Breast epithelium (tissue), 4 donors: ENCODE data around the gene FMN1. TPM values are rescaled to one million over a fixed set of nuclear protein-coding genes. Genes with fewer than 3 reads are reported as not detected.

Source experiments
- DNase-seq, 2 donors: peaks; one replicate each; pipeline ENCODE4 v3.0.0-alpha.2; 2019; ENCODE audit warnings: low spot score in 2 of 2
- H3K27ac ChIP-seq, 2 donors: fragments of 200-600 bp; sonication (generic) in 1 of 2; one replicate each; pipeline ENCODE4 v1.5.1; 2016 to 2019; ENCODE audit warnings: mild to moderate bottlenecking in 1 of 2
- H3K27me3 ChIP-seq, 2 donors: fragments of 200-600 bp; sonication (generic) in 1 of 2; one replicate each; pipeline versions ENCODE4 v1.5.1 to v1.6.0; 2017 to 2019; ENCODE audit warnings: control low read depth in 1 of 2, mild to moderate bottlenecking in 1 of 2
- H3K36me3 ChIP-seq: fragments of 200-600 bp; one replicate; pipeline ENCODE4 v1.5.1; 2019
- H3K4me1 ChIP-seq, 2 donors: fragments of 200-600 bp; sonication (generic); one replicate each; pipeline ENCODE4 v1.5.1; 2016 to 2019; ENCODE audit warnings: control low read depth in 1 of 2
- H3K4me3 ChIP-seq, 3 donors: fragments of 200-600 bp; sonication (generic); 1 replicate in 2 of 3; 2 replicates in 1 of 3; pipeline ENCODE4 v1.5.1; 2016 to 2019; ENCODE audit warnings: mild to moderate bottlenecking in 3 of 3, moderate library complexity in 2 of 3
- H3K9me3 ChIP-seq, 2 donors: fragments of 200-600 bp; sonication (generic) in 1 of 2; one replicate each; pipeline ENCODE4 v1.5.1; 2016 to 2019; ENCODE audit warnings: control low read depth in 1 of 2
- POLR2A ChIP-seq: fragments of 450-650 bp; IDR thresholded peaks from one replicate; pipeline ENCODE4 v1.6.1; 2016; ENCODE audit warnings: antibody characterized with exemption, mild to moderate bottlenecking, moderate library complexity
- POLR2AphosphoS5 ChIP-seq, 3 donors: sonication (generic); formaldehyde crosslinking; IDR thresholded peaks; one replicate each; pipeline ENCODE4 v1.6.1; 2017; ENCODE audit warnings: antibody characterized with exemption in 3 of 3
- intact Hi-C: fragments of 100-400 bp; cut with DNase I; formaldehyde crosslinking; loops from one replicate; pipeline ENCODE4 v1.15.1; 2023; ENCODE audit warnings: low total_unique reads
- total RNA-seq, 3 donors: library from RNA; depleted of rRNA; stranded (reverse); fragments of >200 nt; gene quantifications; one replicate each; pipeline ENCODE4 v1.1.0, GENCODE V29; 2016
- TF ChIP-seq, protein P1 (sequence below), 3 donors: fragments of 450-650 bp; IDR thresholded peaks; one replicate each; pipeline ENCODE4 v1.5.1; 2016 to 2017; ENCODE audit warnings: antibody characterized with exemption in 3 of 3, mild to moderate bottlenecking in 3 of 3, moderate library complexity in 3 of 3

The FMN1 gene
- total RNA-seq, 3 donors from 2014 or later: 33.1 to 56.8 (median 50.7) TPM

GRCh38 chr15:33091983-33092693 is 102.4 kb downstream of the FMN1 start:
- Histone ChIP-seq H3K9me3 (no peaks in the 10 kb centered on the region), H3K36me3 (no peaks in the 10 kb centered on the region), H3K4me3 (no peak overlapping the region), H3K27me3 (no peaks in the 10 kb centered on the region), H3K27ac (no peak overlapping the region), H3K4me1 (no peaks in the 10 kb centered on the region)
- intact Hi-C loops: no loop called here
- DNase-seq: no peak
- TF ChIP-seq POLR2A (no peak), POLR2AphosphoS5 (IDR thresholded peaks at IDR 0.05) (no peak)
- TF ChIP-seq, protein P1, sequence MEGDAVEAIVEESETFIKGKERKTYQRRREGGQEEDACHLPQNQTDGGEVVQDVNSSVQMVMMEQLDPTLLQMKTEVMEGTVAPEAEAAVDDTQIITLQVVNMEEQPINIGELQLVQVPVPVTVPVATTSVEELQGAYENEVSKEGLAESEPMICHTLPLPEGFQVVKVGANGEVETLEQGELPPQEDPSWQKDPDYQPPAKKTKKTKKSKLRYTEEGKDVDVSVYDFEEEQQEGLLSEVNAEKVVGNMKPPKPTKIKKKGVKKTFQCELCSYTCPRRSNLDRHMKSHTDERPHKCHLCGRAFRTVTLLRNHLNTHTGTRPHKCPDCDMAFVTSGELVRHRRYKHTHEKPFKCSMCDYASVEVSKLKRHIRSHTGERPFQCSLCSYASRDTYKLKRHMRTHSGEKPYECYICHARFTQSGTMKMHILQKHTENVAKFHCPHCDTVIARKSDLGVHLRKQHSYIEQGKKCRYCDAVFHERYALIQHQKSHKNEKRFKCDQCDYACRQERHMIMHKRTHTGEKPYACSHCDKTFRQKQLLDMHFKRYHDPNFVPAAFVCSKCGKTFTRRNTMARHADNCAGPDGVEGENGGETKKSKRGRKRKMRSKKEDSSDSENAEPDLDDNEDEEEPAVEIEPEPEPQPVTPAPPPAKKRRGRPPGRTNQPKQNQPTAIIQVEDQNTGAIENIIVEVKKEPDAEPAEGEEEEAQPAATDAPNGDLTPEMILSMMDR (IDR thresholded peaks at IDR 0.05): no peak

DNA sequence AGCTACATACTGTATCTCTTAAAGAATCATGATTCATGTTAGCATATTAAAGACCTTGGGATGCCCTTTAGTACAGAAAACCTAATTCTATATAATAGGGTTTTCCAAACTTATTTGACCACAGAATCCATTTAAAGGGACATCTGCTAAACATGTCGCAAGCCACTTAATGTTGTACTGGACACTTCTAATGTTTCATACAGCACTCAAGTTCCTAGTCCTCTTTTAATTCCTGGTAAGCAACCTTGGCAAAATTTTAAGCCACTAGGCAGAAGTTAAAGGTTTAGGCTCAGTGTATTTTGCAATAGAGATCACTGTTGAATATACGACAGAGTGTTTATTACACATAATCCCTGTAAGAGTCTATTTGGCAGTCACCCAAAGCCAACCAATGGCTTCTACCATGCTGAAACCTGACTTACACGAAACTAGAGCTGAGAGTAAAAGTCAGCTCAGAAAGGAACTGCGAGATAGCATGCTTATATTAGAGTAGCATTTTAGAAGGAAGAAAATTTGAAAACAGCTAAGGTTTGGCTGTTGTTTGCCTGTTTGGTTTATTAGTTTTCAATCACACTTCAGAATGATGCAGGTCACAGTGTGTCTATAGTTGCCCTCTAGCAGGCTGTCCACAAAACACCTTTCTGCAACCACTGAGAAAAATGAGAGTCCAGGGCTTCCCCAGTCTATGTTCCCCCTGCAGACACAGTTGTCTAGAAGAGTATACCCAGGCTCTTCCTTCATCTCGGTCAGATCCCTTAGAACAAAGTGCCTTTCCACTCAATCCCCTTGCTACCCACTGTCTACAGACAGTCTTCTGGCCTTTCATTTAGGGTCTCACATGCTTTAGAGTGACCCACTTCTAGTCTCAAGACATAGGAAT is 104.4 kb downstream of the FMN1 start:
- no peaks in the 10 kb centered on the region for H3K36me3 ChIP-seq
- no peak overlapping the region for H3K4me3 ChIP-seq
- no peak overlapping the region for H3K27ac ChIP-seq
- H3K27me3 ChIP-seq: no peaks in the 10 kb centered on the region
- H3K9me3 ChIP-seq: no peaks in the 10 kb centered on the region
- intact Hi-C loops: no loop called here
- DNase-seq: no peak
- H3K4me1 ChIP-seq: no peaks in the 10 kb centered on the region
- TF ChIP-seq POLR2A (no peak), POLR2AphosphoS5 (IDR thresholded peaks at IDR 0.05) (no peak)
- TF ChIP-seq, protein P1 (IDR thresholded peaks at IDR 0.05): no peak

GRCh38 chr15:33089165-33089877 is 105.2 kb downstream of the FMN1 start:
- Histone ChIP-seq H3K27ac (no peak overlapping the region), H3K36me3 (no peaks in the 10 kb centered on the region), H3K9me3 (no peaks in the 10 kb centered on the region), H3K4me3 (no peak overlapping the region), H3K4me1 (no peaks in the 10 kb centered on the region), H3K27me3 (no peaks in the 10 kb centered on the region)
- TF ChIP-seq POLR2A: no peak
- no peak for TF ChIP-seq POLR2AphosphoS5 (IDR thresholded peaks at IDR 0.05)
- DNase-seq: no peak
- intact Hi-C loops: no loop called here

- no peak overlapping the region for H3K27ac ChIP-seq
- no peak for DNase-seq
- no peaks in the 10 kb centered on the region for H3K36me3 ChIP-seq
- H3K27me3 ChIP-seq: no peaks in the 10 kb centered on the region
- TF ChIP-seq POLR2AphosphoS5 (IDR thresholded peaks at IDR 0.05): no peak
- TF ChIP-seq, protein P1 (IDR thresholded peaks at IDR 0.05): peak in 2 of 3 donors; percentile 31 to 33
- H3K9me3 ChIP-seq: no peaks in the 10 kb centered on the region
- intact Hi-C loops: no loop called here
- no peak overlapping the region for H3K4me3 ChIP-seq
- no peaks in the 10 kb centered on the region for H3K4me1 ChIP-seq
Measured at GRCh38 chr15:33086500-33087121, 107.9 kb downstream of the FMN1 start.

DNA sequence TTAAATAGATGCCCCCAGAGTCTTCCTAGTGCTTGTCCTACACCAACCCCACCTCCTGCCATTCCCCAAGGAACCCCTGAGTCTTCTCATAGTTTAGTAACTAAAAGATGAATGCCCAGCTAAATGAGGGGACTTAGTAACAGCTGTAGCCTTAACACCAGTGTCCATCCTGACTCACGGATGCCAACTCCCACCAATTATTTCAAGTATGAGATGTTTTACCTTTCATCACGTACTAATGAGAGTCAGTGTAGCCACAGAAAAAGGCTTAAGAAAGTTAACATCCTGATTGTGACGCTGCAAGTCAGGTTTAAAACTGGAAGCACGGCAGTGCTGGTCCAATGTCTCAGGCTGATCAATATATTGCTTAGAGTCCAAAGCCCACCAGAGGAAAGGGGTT is 109.9 kb downstream of the FMN1 start:
- intact Hi-C loops: no loop called here
- DNase-seq: no peak
- H3K27me3 ChIP-seq: no peaks in the 10 kb centered on the region
- no peak overlapping the region for H3K27ac ChIP-seq
- no peak overlapping the region for H3K4me3 ChIP-seq
- no peaks in the 10 kb centered on the region for H3K9me3 ChIP-seq
- no peaks in the 10 kb centered on the region for H3K4me1 ChIP-seq
- TF ChIP-seq POLR2AphosphoS5 (IDR thresholded peaks at IDR 0.05) (no peak), POLR2A (no peak)
- TF ChIP-seq, protein P1 (IDR thresholded peaks at IDR 0.05): no peak
- H3K36me3 ChIP-seq: no peaks in the 10 kb centered on the region
